SH-SY5Y (cell line): ENCODE measurements around the gene COPS8.

Experiments
- GATA2 ChIP-seq: IDR thresholded peaks from 2 replicates; pipeline ENCODE4 v1.6.1; 2011; ENCODE audit warnings: mild to moderate bottlenecking, low read depth, low read length
- GATA3 ChIP-seq: IDR thresholded peaks from 2 replicates; pipeline ENCODE4 v1.6.1; 2011; ENCODE audit warnings: low read depth, mild to moderate bottlenecking, low read length, moderate library complexity

- no peak for TF ChIP-seq GATA3
- TF ChIP-seq GATA2, result no peak
Observed at GRCh38 chr2:237059155-237059875, 26.4 kb upstream of the COPS8 start.
